Lower lobe of right lung (tissue), 2 donors: Measurements from ENCODE around the gene DCX. TPM values are rescaled to one million over a fixed set of nuclear protein-coding genes. Genes with fewer than 3 reads are reported as not detected.
"Not testable (repeated sequence)": the region's sequence is repeated elsewhere in the genome, so short reads cannot be mapped to it uniquely, and the experiment has no call there.

ENCODE experiments used
- ATAC-seq, 2 donors: fragments of 200-7000 bp; cut with Tn5 transposase; one replicate each; pipeline ENCODE4 v1.9.1; 2020 to 2022; ENCODE audit warnings: mild to moderate bottlenecking in 2 of 2, moderate library complexity in 2 of 2
- DNase-seq: peaks from one replicate; pipeline ENCODE4 v3.0.0-alpha.2; 2020
- H3K27ac ChIP-seq: fragments of 200-600 bp; one replicate; pipeline ENCODE4 v1.8.0; 2022
- H3K27me3 ChIP-seq: fragments of 200-600 bp; one replicate; pipeline ENCODE4 v1.8.0; 2022; ENCODE audit warnings: low read depth
- H3K36me3 ChIP-seq: fragments of 200-600 bp; one replicate; pipeline ENCODE4 v1.8.0; 2022; ENCODE audit warnings: mild to moderate bottlenecking
- H3K4me1 ChIP-seq: fragments of 200-600 bp; one replicate; pipeline ENCODE4 v1.8.0; 2022
- H3K4me3 ChIP-seq: fragments of 200-600 bp; one replicate; pipeline ENCODE4 v1.8.0; 2022; ENCODE audit warnings: mild to moderate bottlenecking
- H3K9me3 ChIP-seq: fragments of 200-600 bp; one replicate; pipeline ENCODE4 v1.8.0; 2022
- intact Hi-C: fragments of 100-400 bp; cut with DNase I; formaldehyde crosslinking; loops from one replicate; pipeline ENCODE4 v1.11.0; 2022
- total RNA-seq: library from RNA; stranded (reverse); fragmentation: NEBNext Ultra II Directional; extraction: Animal tissue kit (Norgen Biotek cat#: 25700); gene quantifications from one replicate; pipeline ENCODE4 v1.2.1, GENCODE V29; 2021
- TF ChIP-seq, protein P1 (sequence below): fragments of 200-600 bp; IDR thresholded peaks from one replicate; pipeline ENCODE4 v1.8.0; 2022; ENCODE audit warnings: antibody characterized with exemption, mild to moderate bottlenecking
- donor health status: DM: no; HTN: yes; CAD: no; lungs with severe emphysema.

The DCX gene
- total RNA-seq, 1 donor from 2014 or later, result not detected

DNA sequence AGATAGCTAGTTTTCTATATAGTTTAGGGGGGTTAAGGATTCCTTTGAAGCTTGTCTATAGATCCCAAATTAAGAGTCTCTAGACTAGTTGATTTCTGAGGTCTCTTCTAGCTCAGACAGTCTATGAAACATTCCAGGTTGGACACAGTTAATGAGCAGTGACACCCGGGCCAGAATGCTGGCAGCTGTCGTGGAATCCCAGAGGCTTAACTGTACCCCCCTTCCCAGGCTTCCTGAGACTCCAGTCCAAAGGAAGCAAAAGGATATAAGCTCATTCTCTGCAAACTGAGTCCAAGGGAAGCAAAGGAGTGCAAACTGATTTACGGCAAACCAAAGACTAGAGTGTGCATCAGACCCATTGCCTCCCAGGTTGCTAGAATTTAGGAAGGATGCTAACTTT is 62.9 kb downstream of the DCX start:
- no peak overlapping the region for H3K4me3 ChIP-seq
- H3K9me3 ChIP-seq, result no peaks in the 10 kb centered on the region
- ATAC-seq, result no peak
- H3K27ac ChIP-seq, result no peak overlapping the region
- no peaks in the 10 kb centered on the region for H3K4me1 ChIP-seq
- H3K36me3 ChIP-seq, result no peaks in the 10 kb centered on the region
- TF ChIP-seq, protein P1, sequence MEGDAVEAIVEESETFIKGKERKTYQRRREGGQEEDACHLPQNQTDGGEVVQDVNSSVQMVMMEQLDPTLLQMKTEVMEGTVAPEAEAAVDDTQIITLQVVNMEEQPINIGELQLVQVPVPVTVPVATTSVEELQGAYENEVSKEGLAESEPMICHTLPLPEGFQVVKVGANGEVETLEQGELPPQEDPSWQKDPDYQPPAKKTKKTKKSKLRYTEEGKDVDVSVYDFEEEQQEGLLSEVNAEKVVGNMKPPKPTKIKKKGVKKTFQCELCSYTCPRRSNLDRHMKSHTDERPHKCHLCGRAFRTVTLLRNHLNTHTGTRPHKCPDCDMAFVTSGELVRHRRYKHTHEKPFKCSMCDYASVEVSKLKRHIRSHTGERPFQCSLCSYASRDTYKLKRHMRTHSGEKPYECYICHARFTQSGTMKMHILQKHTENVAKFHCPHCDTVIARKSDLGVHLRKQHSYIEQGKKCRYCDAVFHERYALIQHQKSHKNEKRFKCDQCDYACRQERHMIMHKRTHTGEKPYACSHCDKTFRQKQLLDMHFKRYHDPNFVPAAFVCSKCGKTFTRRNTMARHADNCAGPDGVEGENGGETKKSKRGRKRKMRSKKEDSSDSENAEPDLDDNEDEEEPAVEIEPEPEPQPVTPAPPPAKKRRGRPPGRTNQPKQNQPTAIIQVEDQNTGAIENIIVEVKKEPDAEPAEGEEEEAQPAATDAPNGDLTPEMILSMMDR, result no peak
- intact Hi-C loops, result no loop called here
- DNase-seq, result no peak
- H3K27me3 ChIP-seq, result no peaks in the 10 kb centered on the region

DNA sequence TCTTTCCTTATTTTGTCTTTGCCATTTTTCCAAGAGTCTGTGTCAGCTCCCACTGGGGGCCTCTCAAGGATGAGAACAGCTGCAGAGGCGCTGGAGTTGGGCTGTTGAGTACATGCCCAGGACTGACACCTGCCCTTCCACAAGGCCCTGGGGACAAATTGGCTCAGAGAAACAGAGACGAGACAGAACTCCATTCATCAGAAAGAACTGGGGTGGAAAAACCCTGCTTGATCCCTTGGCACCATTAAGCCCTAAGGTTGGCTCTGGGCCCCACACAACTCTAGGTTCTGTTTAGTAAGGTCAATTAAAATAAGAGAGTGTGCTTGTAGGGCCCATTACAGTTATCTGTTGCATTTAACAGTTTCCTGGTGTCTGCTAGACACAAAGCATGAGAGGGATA is 63.6 kb downstream of the DCX start:
- DNase-seq (no peak), ATAC-seq (no peak)
- no peaks in the 10 kb centered on the region for H3K27me3 ChIP-seq
- H3K27ac ChIP-seq, result no peak overlapping the region
- TF ChIP-seq, protein P1, result no peak
- intact Hi-C loops, result no loop called here
- no peaks in the 10 kb centered on the region for H3K9me3 ChIP-seq
- H3K4me3 ChIP-seq, result no peak overlapping the region
- H3K4me1 ChIP-seq, result no peaks in the 10 kb centered on the region
- H3K36me3 ChIP-seq, result no peaks in the 10 kb centered on the region

DNA sequence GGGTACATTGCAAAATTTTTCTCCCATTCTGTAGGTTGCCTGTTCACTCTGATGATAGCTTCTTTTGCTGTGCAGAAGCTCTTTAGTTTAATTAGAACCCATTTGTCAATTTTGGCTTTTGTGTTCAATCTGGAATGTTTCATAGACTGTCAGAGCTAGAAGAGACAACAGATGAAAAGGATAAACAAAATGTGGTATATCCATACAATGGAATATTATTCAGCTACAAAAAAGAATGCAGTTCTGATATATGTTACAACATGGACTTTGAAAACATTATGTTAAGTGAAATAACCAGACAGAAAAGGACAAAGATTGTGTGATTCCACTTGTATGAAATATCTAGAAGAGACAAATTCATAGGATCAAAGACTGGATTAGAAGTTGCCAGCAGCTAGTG is 65.8 kb downstream of the DCX start:
- H3K27ac ChIP-seq, DNase-seq, H3K27me3 ChIP-seq, H3K4me3 ChIP-seq, intact Hi-C loops, ATAC-seq, H3K9me3 ChIP-seq, H3K4me1 ChIP-seq, H3K36me3 ChIP-seq: not testable (repeated sequence)

DNA sequence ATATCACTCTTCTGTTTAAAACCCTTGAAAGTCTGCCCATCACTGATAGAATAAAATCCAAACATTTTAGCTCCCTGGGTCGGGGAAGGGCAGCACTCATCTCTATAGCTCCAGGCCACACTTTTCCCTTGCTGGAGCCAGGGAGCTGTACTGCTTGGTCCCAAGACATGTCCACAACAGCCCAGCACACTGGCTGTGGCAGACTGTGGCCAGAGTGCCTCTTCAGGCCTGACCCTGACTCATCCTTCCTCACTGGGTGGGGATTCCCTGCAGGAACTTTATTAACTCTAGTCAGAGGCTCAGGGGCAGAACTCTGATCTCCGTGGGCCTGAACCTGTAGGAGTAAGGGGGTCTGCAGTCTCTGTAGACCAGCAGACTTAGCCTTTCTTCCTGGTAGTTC is 71.9 kb downstream of the DCX start:
- H3K4me1 ChIP-seq, result no peaks in the 10 kb centered on the region
- no peaks in the 10 kb centered on the region for H3K36me3 ChIP-seq
- intact Hi-C loops, result no loop called here
- ATAC-seq, result no peak
- H3K27ac ChIP-seq, result no peak overlapping the region
- no peaks in the 10 kb centered on the region for H3K27me3 ChIP-seq
- H3K4me3 ChIP-seq, result no peak overlapping the region
- TF ChIP-seq, protein P1, result no peak
- H3K9me3 ChIP-seq, result no peaks in the 10 kb centered on the region
- no peak for DNase-seq

DNA sequence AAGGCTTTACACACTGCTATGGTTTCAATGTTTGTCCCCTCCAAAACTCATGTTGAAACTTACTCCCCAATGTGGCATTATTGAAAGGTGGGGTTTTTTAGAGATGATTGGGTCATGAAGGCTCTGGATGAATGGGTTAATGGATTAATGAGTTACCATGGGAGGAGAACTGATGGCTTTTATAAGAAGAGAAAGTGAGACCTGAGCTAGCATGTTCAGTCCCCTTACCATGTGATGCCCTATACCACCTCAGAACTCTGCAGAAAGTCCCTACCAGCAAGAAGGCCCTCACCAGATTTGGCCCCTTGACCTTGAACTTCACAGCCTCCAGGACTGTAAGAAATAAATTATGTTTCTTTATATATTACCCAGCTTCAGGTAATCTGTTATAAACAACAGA is 72.8 kb downstream of the DCX start:
- Histone ChIP-seq H3K36me3 (no peaks in the 10 kb centered on the region), H3K27me3 (no peaks in the 10 kb centered on the region), H3K9me3 (no peaks in the 10 kb centered on the region), H3K4me1 (no peaks in the 10 kb centered on the region), H3K27ac (no peak overlapping the region), H3K4me3 (no peak overlapping the region)
- intact Hi-C loops, result no loop called here
- ATAC-seq (no peak), DNase-seq (no peak)
- TF ChIP-seq, protein P1, result no peak

DNA sequence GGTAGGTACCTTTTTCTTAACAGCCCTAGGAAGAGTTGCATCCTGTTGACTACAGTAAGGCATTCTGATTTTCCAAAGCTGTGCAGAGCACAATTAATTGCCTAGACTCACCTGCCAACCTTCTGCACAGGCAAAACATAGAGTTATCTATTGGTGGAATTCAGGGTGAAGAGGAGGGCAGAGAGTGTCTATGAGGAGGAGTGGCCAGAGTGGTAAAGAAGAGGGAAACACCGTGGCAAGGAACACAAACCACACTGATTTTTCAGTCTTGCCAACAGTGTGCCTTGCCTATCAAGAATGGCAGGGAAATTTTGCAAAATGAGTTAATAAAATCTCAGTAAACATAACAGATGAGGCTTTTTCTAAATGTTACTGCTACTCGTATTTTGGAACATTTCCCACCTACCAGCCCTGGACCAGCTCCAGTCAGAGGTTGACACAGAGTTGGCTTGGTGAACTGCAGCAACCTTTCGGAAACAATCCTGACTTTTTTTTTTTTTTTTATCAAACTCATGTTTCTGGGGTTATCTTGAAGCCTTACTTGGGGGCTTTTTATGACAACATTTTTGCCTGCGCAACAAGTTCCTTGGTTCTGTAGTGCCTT is 73.8 kb downstream of the DCX start:
- Histone ChIP-seq H3K4me1 (no peaks in the 10 kb centered on the region), H3K27ac (no peak overlapping the region), H3K27me3 (no peaks in the 10 kb centered on the region), H3K9me3 (no peaks in the 10 kb centered on the region), H3K36me3 (no peaks in the 10 kb centered on the region), H3K4me3 (no peak overlapping the region)
- intact Hi-C loops, result no loop called here
- no peak for DNase-seq
- TF ChIP-seq, protein P1, result no peak
- no peak for ATAC-seq
